Thoracic aorta (tissue), 2 donors: Measurements from ENCODE around the gene EFCAB14. TPM values are rescaled to one million over a fixed set of nuclear protein-coding genes. Genes with fewer than 3 reads are reported as not detected.
"Not testable (repeated sequence)": the region's sequence is repeated elsewhere in the genome, so short reads cannot be mapped to it uniquely, and the experiment has no call there.

Source experiments
- ATAC-seq: fragments of 150-250 bp; one replicate; pipeline ENCODE4 v1.8.0; 2017; ENCODE audit warnings: low read depth; ENCODE audit not compliant: insufficient number of reproducible peaks, low FRiP score
- DNase-seq: peaks from one replicate; pipeline ENCODE4 v3.0.0-alpha.2; 2020; ENCODE audit warnings: low spot score
- H3K27ac ChIP-seq, 2 donors: fragments of 200-600 bp; sonication (generic); 1 replicate in 1 of 2; 2 replicates in 1 of 2; pipeline ENCODE4 v1.5.1; 2016; ENCODE audit warnings: mild to moderate bottlenecking in 2 of 2, moderate library complexity in 2 of 2
- H3K27me3 ChIP-seq: fragments of 200-600 bp; sonication (generic); replicated peaks from 2 replicates; pipeline ENCODE4 v1.6.0; 2016; ENCODE audit warnings: mild to moderate bottlenecking; ENCODE audit not compliant: insufficient read depth
- H3K36me3 ChIP-seq: fragments of 200-600 bp; sonication (generic); one replicate; pipeline ENCODE4 v1.5.1; 2016
- H3K4me1 ChIP-seq, 2 donors: fragments of 200-600 bp; sonication (generic); 1 replicate in 1 of 2; 2 replicates in 1 of 2; pipeline versions ENCODE4 v1.5.1 to v1.6.0; 2016; ENCODE audit warnings: low read depth in 2 of 2, mild to moderate bottlenecking in 1 of 2; ENCODE audit not compliant: control insufficient read depth in 1 of 2
- H3K4me3 ChIP-seq: fragments of 200-600 bp; sonication (generic); 2 replicates; pipeline ENCODE4 v1.5.1; 2016; ENCODE audit warnings: mild to moderate bottlenecking
- H3K9me3 ChIP-seq: fragments of 200-600 bp; sonication (generic); 2 replicates; pipeline ENCODE4 v1.5.1; 2016
- total RNA-seq, 2 donors: library from RNA; depleted of rRNA; stranded (reverse); fragments of >200 nt; gene quantifications; one replicate each; pipeline versions ENCODE4 v1.1.0 to v1.2.3, GENCODE V29; 2016
- TF ChIP-seq, protein P1 (sequence below): fragments of 200-600 bp; sonication (generic); IDR thresholded peaks from one replicate; pipeline ENCODE4 v1.5.1; 2019; ENCODE audit warnings: antibody characterized with exemption

Gene EFCAB14
- total RNA-seq, 2 donors from 2014 or later = 102 to 107 TPM

GRCh38 chr1:46721686-46722205 is 2.8 kb upstream of the EFCAB14 start:
- no peaks in the 10 kb centered on the region for H3K9me3 ChIP-seq
- ATAC-seq = no peak
- no peaks in the 10 kb centered on the region for H3K27me3 ChIP-seq
- no peak overlapping the region for H3K27ac ChIP-seq
- no peak for DNase-seq
- H3K4me3 ChIP-seq = no peak overlapping the region
- no peaks in the 10 kb centered on the region for H3K36me3 ChIP-seq
- peaks cover 15 to 22% of the 10 kb centered on the region in 2 donors for H3K4me1 ChIP-seq
- TF ChIP-seq, protein P1, sequence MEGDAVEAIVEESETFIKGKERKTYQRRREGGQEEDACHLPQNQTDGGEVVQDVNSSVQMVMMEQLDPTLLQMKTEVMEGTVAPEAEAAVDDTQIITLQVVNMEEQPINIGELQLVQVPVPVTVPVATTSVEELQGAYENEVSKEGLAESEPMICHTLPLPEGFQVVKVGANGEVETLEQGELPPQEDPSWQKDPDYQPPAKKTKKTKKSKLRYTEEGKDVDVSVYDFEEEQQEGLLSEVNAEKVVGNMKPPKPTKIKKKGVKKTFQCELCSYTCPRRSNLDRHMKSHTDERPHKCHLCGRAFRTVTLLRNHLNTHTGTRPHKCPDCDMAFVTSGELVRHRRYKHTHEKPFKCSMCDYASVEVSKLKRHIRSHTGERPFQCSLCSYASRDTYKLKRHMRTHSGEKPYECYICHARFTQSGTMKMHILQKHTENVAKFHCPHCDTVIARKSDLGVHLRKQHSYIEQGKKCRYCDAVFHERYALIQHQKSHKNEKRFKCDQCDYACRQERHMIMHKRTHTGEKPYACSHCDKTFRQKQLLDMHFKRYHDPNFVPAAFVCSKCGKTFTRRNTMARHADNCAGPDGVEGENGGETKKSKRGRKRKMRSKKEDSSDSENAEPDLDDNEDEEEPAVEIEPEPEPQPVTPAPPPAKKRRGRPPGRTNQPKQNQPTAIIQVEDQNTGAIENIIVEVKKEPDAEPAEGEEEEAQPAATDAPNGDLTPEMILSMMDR = no peak

- TF ChIP-seq, protein P1 = no peak
- H3K9me3 ChIP-seq = no peaks in the 10 kb centered on the region
- no peak for ATAC-seq
- no peak overlapping the region for H3K4me3 ChIP-seq
- no peak for DNase-seq
- no peaks in the 10 kb centered on the region for H3K36me3 ChIP-seq
- H3K27ac ChIP-seq = no peak overlapping the region
- no peaks in the 10 kb centered on the region for H3K27me3 ChIP-seq
- H3K4me1 ChIP-seq = peaks cover 20 to 26% of the 10 kb centered on the region in 2 donors
These were observed 2.3 kb upstream of the EFCAB14 start for GRCh38 chr1:46721204-46721603.

GRCh38 chr1:46720319-46720718 is 1.4 kb upstream of the EFCAB14 start:
- H3K9me3 ChIP-seq, H3K36me3 ChIP-seq, ATAC-seq, DNase-seq, H3K4me3 ChIP-seq, H3K27me3 ChIP-seq, H3K27ac ChIP-seq: not testable (repeated sequence)
- peaks cover 20 to 26% of the 10 kb centered on the region in 2 donors for H3K4me1 ChIP-seq

DNA sequence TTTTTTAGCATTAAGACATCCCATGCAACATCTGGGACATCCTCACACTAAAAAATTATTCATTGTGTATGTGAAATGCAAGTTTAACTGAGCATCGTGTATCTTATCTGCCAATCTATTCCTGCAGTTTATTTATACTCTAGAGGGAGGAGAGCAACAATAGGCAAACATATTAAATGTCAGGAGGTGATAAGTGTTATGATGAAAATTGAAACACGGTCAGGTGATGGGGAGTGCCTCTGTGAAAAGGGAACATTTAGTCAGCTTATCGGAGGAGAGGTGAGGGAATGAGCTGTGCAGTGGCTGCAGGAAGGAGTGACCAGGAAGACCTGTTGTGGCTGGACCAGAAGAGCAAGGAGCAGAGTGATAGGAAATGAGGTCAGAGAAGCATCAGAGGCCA is 775 bp upstream of the EFCAB14 start:
- peaks cover 10% of the 10 kb centered on the region for H3K36me3 ChIP-seq
- ATAC-seq = no peak
- DNase-seq = no peak
- no peaks in the 10 kb centered on the region for H3K27me3 ChIP-seq
- H3K4me3 ChIP-seq = peak overlapping the region; percentile 97
- peak overlapping the region; percentile 62 to 79 for H3K27ac ChIP-seq
- TF ChIP-seq, protein P1 = no peak
- H3K4me1 ChIP-seq = peaks cover 20 to 26% of the 10 kb centered on the region in 2 donors
- no peaks in the 10 kb centered on the region for H3K9me3 ChIP-seq

- H3K36me3 ChIP-seq = peaks cover 17% of the 10 kb centered on the region
- DNase-seq (no peak), ATAC-seq (no peak)
- H3K27ac ChIP-seq = peak overlapping the region; percentile 62 to 79
- H3K9me3 ChIP-seq = no peaks in the 10 kb centered on the region
- H3K27me3 ChIP-seq = no peaks in the 10 kb centered on the region
- H3K4me3 ChIP-seq = peak overlapping the region; percentile 97
- TF ChIP-seq, protein P1 = no peak
- peaks cover 20 to 26% of the 10 kb centered on the region in 2 donors for H3K4me1 ChIP-seq
These were observed 581 bp downstream of the EFCAB14 start for GRCh38 chr1:46718340-46718726.

- Histone ChIP-seq H3K27me3 (no peaks in the 10 kb centered on the region), H3K27ac (no peak overlapping the region), H3K36me3 (peaks cover 22% of the 10 kb centered on the region), H3K9me3 (no peaks in the 10 kb centered on the region), H3K4me3 (peak overlapping the region; percentile 97), H3K4me1 (peaks cover 20 to 26% of the 10 kb centered on the region in 2 donors)
- TF ChIP-seq, protein P1 = no peak
- ATAC-seq = no peak
- no peak for DNase-seq
These were observed 1.3 kb downstream of the EFCAB14 start for GRCh38 chr1:46717654-46718053.
